ENCODE data around the gene NTF4.

- TF ChIP-seq POLR2A (IDR thresholded peaks at IDR 0.05; ENCODE audit: low read length) (no peak), GATA1 (IDR thresholded peaks at IDR 0.05; ENCODE audit: low read depth, low read length) (no peak)
Measured at GRCh38 chr19:49109569-49110233, 45.1 kb upstream of the NTF4 start.
